GM13977 (cell line): ENCODE data around the gene ACTR5.

Source experiments
- DNase-seq: peaks from one replicate; pipeline ENCODE4 v3.0.0; 2012; ENCODE audit warnings: low spot score
- in situ Hi-C: fragments of 300-500 bp; cut with MboI; formaldehyde crosslinking; loops from one replicate; pipeline ENCODE4 v1.12.0; 2022; ENCODE audit warnings: low sequenced_read_pairs, low pct_unique_long_range_greater_than_20kb, mixed read lengths, inconsistent platforms; ENCODE audit not compliant: unreplicated experiment
- TF ChIP-seq, protein P1 (sequence below): IDR thresholded peaks from 2 replicates; pipeline ENCODE4 v1.5.1; 2012; ENCODE audit warnings: mild to moderate bottlenecking, control low read depth; ENCODE audit not compliant: insufficient read depth; ENCODE audit errors: extremely low read depth, missing control alignments

ACTR5 gene

DNA sequence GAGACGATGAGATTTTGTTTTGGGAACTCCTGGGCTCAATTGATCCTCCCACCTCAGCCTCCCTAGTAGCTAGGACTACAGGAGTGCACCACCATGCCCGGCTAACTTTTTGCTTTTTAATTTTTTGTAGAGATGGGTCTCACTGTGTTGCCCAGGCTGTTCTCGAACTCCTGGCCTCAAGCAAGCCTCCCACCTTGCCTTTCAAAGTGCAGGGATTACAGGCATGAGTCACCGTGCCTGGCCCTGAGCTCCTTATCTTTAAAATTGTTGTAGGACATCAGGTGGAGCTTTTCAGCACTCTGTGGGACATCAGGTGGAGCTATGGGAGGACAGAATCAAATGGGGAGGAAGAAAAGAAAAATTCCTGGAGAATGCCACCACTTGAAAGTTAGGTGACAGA, 12.7 kb downstream of the ACTR5 start:
- DNase-seq, result no peak
- TF ChIP-seq, protein P1, sequence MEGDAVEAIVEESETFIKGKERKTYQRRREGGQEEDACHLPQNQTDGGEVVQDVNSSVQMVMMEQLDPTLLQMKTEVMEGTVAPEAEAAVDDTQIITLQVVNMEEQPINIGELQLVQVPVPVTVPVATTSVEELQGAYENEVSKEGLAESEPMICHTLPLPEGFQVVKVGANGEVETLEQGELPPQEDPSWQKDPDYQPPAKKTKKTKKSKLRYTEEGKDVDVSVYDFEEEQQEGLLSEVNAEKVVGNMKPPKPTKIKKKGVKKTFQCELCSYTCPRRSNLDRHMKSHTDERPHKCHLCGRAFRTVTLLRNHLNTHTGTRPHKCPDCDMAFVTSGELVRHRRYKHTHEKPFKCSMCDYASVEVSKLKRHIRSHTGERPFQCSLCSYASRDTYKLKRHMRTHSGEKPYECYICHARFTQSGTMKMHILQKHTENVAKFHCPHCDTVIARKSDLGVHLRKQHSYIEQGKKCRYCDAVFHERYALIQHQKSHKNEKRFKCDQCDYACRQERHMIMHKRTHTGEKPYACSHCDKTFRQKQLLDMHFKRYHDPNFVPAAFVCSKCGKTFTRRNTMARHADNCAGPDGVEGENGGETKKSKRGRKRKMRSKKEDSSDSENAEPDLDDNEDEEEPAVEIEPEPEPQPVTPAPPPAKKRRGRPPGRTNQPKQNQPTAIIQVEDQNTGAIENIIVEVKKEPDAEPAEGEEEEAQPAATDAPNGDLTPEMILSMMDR, result no peak
- in situ Hi-C loops, result no loop called here

DNA sequence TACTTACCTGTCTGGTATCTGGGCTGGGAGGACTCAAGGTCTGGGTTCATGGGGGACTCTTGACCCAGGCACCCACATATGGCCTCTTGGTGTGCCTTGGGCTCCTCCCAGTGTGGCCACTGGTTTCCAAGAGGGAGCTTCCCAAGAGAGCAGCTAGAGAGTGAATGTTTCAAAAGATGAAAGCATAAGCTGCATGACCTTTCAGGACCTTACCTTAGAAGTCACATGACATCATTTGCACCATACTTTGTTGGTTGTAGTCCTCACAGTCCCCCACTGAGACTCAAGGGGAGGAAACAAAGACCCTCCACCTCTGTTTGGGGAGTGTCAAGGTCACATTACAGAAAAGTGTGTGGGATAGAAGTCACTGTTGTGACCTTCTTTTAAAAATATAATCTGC, 13.9 kb downstream of the ACTR5 start:
- TF ChIP-seq, protein P1, result no peak
- DNase-seq, result no peak
- in situ Hi-C loops, result no loop called here

DNA sequence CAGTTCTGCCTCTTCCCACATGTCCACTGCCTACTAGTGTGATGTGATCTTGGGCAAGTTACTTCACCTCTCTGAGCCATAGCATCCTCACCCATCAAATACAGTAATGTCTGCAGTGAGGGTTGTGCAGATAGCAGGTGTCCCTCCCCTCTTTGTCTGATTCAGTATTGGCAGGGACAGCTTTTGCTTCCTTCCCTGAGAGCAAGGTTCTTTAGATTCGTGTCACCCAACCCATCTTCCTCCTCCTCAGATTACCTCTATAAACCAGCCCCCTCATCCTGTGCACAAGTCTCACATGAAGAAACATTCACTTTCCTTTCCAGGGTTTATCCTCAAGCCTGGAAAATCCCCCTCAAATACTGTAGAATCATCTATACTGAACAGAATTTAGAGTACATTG, 15.4 kb downstream of the ACTR5 start:
- DNase-seq, result no peak
- in situ Hi-C loops, result no loop called here
- TF ChIP-seq, protein P1, result no peak

DNA sequence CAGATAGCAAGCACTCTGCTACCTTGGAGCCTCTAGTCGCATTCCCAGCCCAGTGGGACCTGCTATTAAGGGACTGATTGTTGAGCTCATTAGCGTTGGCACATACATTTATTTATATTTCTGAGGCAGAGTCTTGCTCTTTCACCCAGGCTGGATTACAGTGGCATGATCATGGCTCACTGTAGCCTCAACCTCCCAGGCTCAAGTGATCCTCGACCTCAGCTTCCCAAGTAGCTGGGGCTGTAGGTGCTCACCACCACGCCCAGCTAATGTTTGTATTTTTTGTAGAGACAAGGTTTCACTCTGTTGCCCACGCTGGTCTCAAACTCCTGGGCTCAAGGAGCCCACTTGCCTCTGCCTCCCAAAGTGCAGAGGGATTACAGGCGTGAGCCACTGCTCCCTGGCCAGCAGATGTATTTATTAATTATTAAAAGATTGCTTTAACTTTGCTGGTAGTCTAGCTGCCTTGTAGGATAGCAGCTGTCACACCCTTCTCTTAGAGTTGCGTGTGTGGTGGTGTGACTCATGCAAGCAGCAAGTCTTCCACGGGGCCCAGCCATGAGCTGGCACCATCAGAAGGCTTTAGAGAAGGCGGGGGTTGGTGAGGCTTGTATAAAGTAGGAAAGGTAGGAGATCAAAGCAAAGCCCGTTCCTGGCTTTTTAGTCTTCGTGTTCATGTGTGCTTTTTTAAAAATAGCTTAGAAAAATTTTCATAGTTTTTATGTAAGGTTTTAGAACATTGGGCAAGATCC, 16.5 kb downstream of the ACTR5 start:
- TF ChIP-seq, protein P1, result no peak
- DNase-seq, result no peak
- in situ Hi-C loops, result no loop called here

DNA sequence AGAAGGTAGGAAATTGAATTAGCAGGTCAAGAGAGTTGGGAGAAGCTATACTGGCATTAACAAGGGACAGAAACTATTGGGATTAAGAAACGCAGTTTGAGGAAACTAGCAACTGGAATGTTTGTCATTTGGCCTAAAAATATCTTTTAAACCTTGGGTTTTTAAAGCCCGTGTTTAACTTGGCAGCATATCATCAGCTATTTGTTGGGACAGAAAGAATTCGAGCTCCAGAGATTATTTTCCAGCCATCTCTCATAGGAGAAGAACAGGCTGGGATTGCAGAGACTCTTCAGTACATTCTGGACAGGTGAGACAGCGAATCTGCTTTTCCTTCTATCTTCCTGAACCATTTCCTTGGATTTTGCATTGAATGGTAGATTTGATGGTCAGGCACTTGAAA, 17.8 kb downstream of the ACTR5 start:
- in situ Hi-C loops, result no loop called here
- TF ChIP-seq, protein P1, result no peak
- no peak for DNase-seq

DNA sequence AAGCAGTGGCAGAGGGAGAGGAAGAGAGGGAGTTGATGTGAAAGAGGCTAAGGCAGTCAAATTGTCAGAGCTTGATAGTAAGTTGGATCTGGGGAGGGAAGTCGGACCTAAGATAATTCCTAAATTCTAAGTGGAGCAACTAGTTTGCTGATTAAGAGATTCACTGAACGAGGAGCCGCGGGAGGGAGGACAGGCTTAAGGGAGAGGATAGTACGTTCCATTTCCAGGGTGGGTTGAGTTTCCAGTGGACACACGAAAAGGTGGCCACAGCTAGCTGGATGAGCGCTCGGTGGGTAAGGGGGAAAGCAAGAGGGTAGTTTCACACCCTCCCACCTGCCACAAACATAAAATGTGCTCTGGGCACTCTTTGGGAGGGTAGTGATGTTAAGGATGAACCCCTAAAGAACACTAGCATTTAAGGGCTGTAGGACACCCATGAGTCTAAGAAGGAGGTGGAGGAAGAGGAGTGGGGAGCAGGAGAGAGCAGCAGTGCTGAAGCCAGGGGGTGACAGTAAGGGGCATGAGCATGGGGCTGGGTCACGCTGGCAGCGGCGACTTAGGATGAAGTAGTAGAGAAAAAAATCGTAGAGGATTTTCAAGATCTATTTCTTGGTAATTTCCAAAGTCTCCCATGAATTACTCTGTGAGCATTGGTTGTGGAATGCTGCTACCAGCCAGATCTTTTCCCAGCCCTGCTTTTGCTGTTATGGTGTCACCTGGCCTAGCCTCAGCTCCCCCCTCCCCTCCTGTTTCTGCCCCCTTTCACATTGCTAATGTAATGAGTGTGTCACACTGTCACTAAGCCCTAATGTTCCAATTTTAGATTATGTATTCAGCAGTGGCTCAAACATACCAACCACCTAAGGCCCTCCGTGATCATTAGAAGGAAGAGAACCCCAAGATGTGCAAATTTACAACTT, 21.4 kb downstream of the ACTR5 start:
- in situ Hi-C loops, result no loop called here
- TF ChIP-seq, protein P1, result no peak
- no peak for DNase-seq
